Astrocyte (in vitro differentiated cells and primary cell): Measurements from ENCODE around the gene LRRTM1.

Experiments
- CTCF ChIP-seq: IDR thresholded peaks from 2 replicates; pipeline ENCODE4 v1.5.1; 2011; ENCODE audit warnings: low read depth, mild to moderate bottlenecking, inconsistent platforms, low read length, moderate library complexity; ENCODE audit not compliant: insufficient read depth
- EZH2 ChIP-seq: IDR thresholded peaks from 2 replicates; pipeline ENCODE4 v1.6.1; 2012; ENCODE audit warnings: mild to moderate bottlenecking, low read length, inconsistent platforms; ENCODE audit not compliant: insufficient read depth

DNA sequence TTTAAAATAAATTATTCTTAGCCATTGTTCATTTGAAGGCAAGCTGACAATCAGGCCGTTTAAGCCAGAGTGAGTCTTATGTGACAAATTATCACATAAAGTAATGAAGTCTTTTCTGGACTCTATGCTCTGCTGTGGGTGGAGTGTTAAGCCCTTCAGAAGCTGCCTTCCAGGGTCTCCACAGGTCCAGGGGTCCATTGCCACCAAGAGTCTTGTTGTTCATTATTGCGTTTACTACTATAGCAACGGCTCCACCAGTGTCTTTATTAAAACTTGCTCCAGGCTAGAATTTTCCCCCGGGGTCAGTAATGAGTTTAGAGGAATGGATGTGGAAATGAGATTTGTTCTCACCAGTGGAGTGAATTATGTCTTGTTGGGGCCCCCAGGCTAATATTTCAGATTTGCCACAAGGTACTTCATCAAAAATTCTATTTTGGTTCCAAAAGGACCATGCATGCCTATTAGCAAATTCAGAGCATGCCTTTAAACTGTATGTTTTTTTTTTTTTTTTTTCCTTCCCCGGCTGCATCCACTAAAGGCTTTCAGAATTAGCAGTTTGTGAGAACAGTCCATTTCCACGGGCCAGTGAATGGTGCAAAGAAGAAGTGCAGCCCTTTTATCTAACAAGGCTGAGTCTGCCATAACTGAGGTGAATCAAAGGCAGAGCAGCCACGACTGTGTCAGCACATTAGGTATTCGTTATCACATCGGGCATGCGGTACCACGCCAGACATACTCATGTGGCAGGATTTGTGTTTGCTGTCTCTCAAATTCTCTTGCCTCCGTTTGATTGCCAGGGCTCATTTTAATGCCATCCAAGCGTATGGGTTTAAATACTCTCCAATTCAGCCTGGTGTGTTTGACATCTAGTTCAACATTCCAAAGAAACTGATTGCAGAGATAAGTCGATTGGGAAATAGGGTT is 26.2 kb upstream of the LRRTM1 start:
- TF ChIP-seq CTCF (no peak), EZH2 (no peak)
